GM12878 (cell line): ENCODE measurements around the gene COX11. TPM values are rescaled to one million over a fixed set of nuclear protein-coding genes. Genes with fewer than 3 reads are reported as not detected.

ENCODE experiments used
- ATAC-seq: fragments of 200-7000 bp; cut with Tn5 transposase; 3 replicates; pipeline ENCODE4 v1.9.1; 2020; ENCODE audit warnings: mild to moderate bottlenecking, moderate library complexity
- BruUV-seq: library from RNA; stranded (reverse); fragments of 400-500 nt; replicated peaks from 2 replicates; lab custom pipeline; 2021; lab: Mats Ljungman, UMichigan
- CTCF ChIA-PET: fragments of 300-600 bp; sonication (Branson Sonifier 250); formaldehyde crosslinking; extraction: SDS; loops from one replicate; lab custom pipeline; 2021; ENCODE audit warnings: inconsistent platforms; lab: Yijun Ruan, JAX
- POLR2A ChIA-PET: fragments of 350-600 bp; formaldehyde crosslinking; extraction: SDS; loops from one replicate; lab custom pipeline; 2021; ENCODE audit warnings: inconsistent platforms; lab: Charles Lee
- RAD21 ChIA-PET: fragments of 300-600 bp; sonication (Branson Sonifier 250); formaldehyde crosslinking; loops from one replicate; lab custom pipeline; 2023; ENCODE audit warnings: antibody characterized with exemption; ENCODE audit not compliant: unreplicated experiment; lab: Charles Lee
- SMC1A ChIA-PET: fragments of 300-600 bp; sonication (Branson Sonifier 250); formaldehyde crosslinking; loops from one replicate; lab custom pipeline; 2023; ENCODE audit not compliant: unreplicated experiment, uncharacterized antibody; lab: Charles Lee
- DNase-seq: peaks from one replicate; pipeline ENCODE4 v3.0.0-alpha.2; 2011; ENCODE audit warnings: low read depth, low spot score
- FAIRE-seq: peaks from 3 replicates; lab custom pipeline; 2011; peaks lifted over from hg19 to GRCh38; lab: Jason Lieb, UNC
- H2AFZ ChIP-seq: 2 replicates; pipeline ENCODE4 v1.6.0; 2011; ENCODE audit warnings: low read depth, low read length, control low read depth; ENCODE audit not compliant: control insufficient read depth
- H3K27ac ChIP-seq: 2 replicates; pipeline ENCODE4 v1.5.1; 2011; ENCODE audit warnings: control low read depth; ENCODE audit not compliant: control insufficient read depth, insufficient read depth
- H3K27me3 ChIP-seq, 2 experiments: replicated peaks in 1 of 2; 2 replicates each; pipeline versions ENCODE4 v1.6.0 to v1.6.1; 2011; ENCODE audit warnings: low read length in 1 of 2; ENCODE audit not compliant: control insufficient read depth in 2 of 2, insufficient read depth in 2 of 2
- H3K36me3 ChIP-seq, 2 experiments: 2 replicates each; pipeline ENCODE4 v1.5.1; 2011; ENCODE audit warnings: low read length in 1 of 2; ENCODE audit not compliant: control insufficient read depth in 2 of 2, insufficient read depth in 2 of 2
- H3K4me1 ChIP-seq: 2 replicates; pipeline ENCODE4 v1.6.1; 2011; ENCODE audit warnings: mild to moderate bottlenecking, low read length, moderate library complexity, mixed read lengths; ENCODE audit not compliant: control insufficient read depth, insufficient read depth
- H3K4me2 ChIP-seq: 2 replicates; pipeline ENCODE4 v1.6.0; 2011; ENCODE audit warnings: control low read depth; ENCODE audit not compliant: control insufficient read depth, insufficient read depth
- H3K4me3 ChIP-seq: fragments of 200-600 bp; sonication (generic); 2 replicates; pipeline ENCODE4 v1.5.1; 2016
- H3K79me2 ChIP-seq: 2 replicates; pipeline ENCODE4 v1.6.0; 2011; ENCODE audit warnings: low read length; ENCODE audit not compliant: control insufficient read depth, insufficient read depth
- H3K9ac ChIP-seq: 2 replicates; pipeline ENCODE4 v1.8.0; 2011; ENCODE audit warnings: low read length, control low read depth, mixed read lengths; ENCODE audit not compliant: control insufficient read depth, insufficient read depth
- H3K9me3 ChIP-seq: replicated peaks from 3 replicates; pipeline ENCODE4 v1.5.1; 2011; ENCODE audit warnings: mild to moderate bottlenecking, low read length; ENCODE audit not compliant: control insufficient read depth, insufficient read depth
- H4K20me1 ChIP-seq: 2 replicates; pipeline ENCODE4 v1.6.0; 2011; ENCODE audit not compliant: control insufficient read depth, insufficient read depth
- GATAD2B ChIP-seq: fragments of 450-650 bp; conservative IDR thresholded peaks from 2 replicates; pipeline ENCODE4 v1.6.1; 2017; ENCODE audit warnings: low read depth, mild to moderate bottlenecking, moderate library complexity
- MYB ChIP-seq: fragments of 150-350 bp; IDR thresholded peaks from 2 replicates; pipeline ENCODE4 v1.6.1; 2014; ENCODE audit warnings: mild to moderate bottlenecking, low read depth, low read length, borderline replicate concordance
- NR2C1 ChIP-seq: fragments of 450-650 bp; IDR thresholded peaks from 2 replicates; pipeline ENCODE4 v1.6.1; 2017; ENCODE audit warnings: antibody characterized with exemption, mild to moderate bottlenecking, moderate library complexity
- POLR2AphosphoS2 ChIP-seq: IDR thresholded peaks from 2 replicates; pipeline ENCODE4 v1.6.1; 2011; ENCODE audit warnings: low read depth, mild to moderate bottlenecking, low read length, improper control_type of control experiment, moderate library complexity
- RFX5 ChIP-seq: IDR thresholded peaks from 2 replicates; pipeline ENCODE4 v1.6.1; 2011; ENCODE audit warnings: low read depth, low read length, improper control_type of control experiment
- SMC3 ChIP-seq: IDR thresholded peaks from 2 replicates; pipeline ENCODE4 v1.6.1; 2011; ENCODE audit warnings: low read length, improper control_type of control experiment, borderline replicate concordance
- SREBF2 ChIP-seq: IDR thresholded peaks from 2 replicates; pipeline ENCODE4 v1.6.1; 2012; ENCODE audit warnings: mild to moderate bottlenecking, low read length
- STAT1 ChIP-seq: fragments of 450-650 bp; conservative IDR thresholded peaks from 2 replicates; pipeline ENCODE4 v1.6.1; 2014; ENCODE audit warnings: antibody characterized with exemption, mild to moderate bottlenecking
- WGBS: methylation state at CpG from one replicate; pipeline ENCODE4 v1.1.6; 2016; ENCODE audit warnings: low lambda C conversion rate; ENCODE audit not compliant: insufficient replicate concordance, insufficient coverage; ENCODE audit errors: missing lambda C conversion rate; 5-methylcytosine and 5-hydroxymethylcytosine counted together
- in situ Hi-C: fragments of 300-500 bp; cut with MboI; formaldehyde crosslinking; loops from 9 replicates; pipeline ENCODE4 v1.14.3; 2018; ENCODE audit warnings: mixed read lengths
- intact Hi-C: fragments of 100-400 bp; cut with micrococcal nuclease; formaldehyde crosslinking; loops from one replicate; pipeline ENCODE4 v1.14.2; 2022; ENCODE audit not compliant: unreplicated experiment
- polyA plus RNA-seq, 11 experiments: library from polyadenylated mRNA; depleted of rRNA in 4 of 11; unstranded in 6 of 11; stranded (reverse) in 5 of 11; fragments of >200 nt; fragmentation: Nextera tagmentation in 4 of 11; fragmentation: Illumina TruSeq in 1 of 11; extraction: Ambion mirVana in 4 of 11; extraction: Trizol in 1 of 11; gene quantifications; 1 replicate in 1 of 11; 2 replicates in 10 of 11; pipeline versions ENCODE4 v1.2.1 to v1.2.3, GENCODE V29; 2011 to 2016; ENCODE audit warnings: inconsistent platforms in 2 of 11, missing spikeins in 2 of 11, low read depth in 1 of 11
- total RNA-seq, 4 experiments: library from RNA; depleted of rRNA in 3 of 4; stranded (reverse); fragments of >200 nt in 3 of 4; fragmentation: Illumina TruSeq in 1 of 4; extraction: Trizol in 1 of 4; gene quantifications; 2 replicates each; pipeline versions ENCODE4 v1.2.1 to v1.2.3, GENCODE V29; 2013 to 2021
- TF ChIP-seq, protein P1 (sequence below): IDR thresholded peaks from 2 replicates; pipeline ENCODE4 v1.6.1; 2011; ENCODE audit warnings: borderline replicate concordance, low read depth, mild to moderate bottlenecking, moderate library complexity, mixed read lengths, low read length; ENCODE audit not compliant: insufficient read depth; ENCODE audit errors: extremely low read length

Gene COX11
- total and polyA plus RNA-seq, 10 of the 15 experiments (the other 5 are each of a cell fraction or from before 2014, with no cell fraction given) = 13.8 to 69.4 (median 50.8) TPM

DNA sequence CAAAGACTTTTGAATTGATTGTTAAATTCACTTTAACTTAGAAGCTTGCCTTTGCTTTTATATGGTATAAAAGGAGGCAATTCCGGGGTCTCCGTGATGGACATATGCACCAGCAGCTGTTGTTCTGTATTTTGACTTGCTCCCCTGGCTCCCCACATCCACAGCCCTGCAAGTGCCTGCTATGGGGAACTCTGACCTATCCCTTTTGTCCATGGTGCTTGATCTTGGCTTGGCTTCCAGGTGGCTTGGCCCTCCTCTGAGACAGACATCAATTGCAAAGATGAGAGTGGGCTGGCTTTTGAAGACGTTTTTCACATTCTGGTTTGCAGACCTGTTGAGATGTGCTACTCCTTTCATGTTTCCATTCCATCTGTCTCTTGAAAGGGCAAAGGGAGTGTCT, 40.9 kb downstream of the COX11 start:
- DNase-seq (no peak), ATAC-seq (no peak), FAIRE-seq (no peak)
- no TSS peak for BruUV-seq
- Histone ChIP-seq H3K9me3 (no peaks in the 10 kb centered on the region), H3K79me2 (no peaks in the 10 kb centered on the region), H3K4me1 (no peaks in the 10 kb centered on the region), H3K36me3 (no peaks in the 10 kb centered on the region), H3K27ac (no peak overlapping the region), H2AFZ (no peak overlapping the region), H3K9ac (no peak overlapping the region), H4K20me1 (no peaks in the 10 kb centered on the region), H3K4me2 (no peak overlapping the region), H3K4me3 (no peak overlapping the region), H3K27me3 (no peaks in the 10 kb centered on the region)
- CTCF ChIA-PET = interaction anchor here (0.6 kb wide), 1 partner anchor 431 kb away, joined by 7 read pairs; no protein-coding TSS in a partner anchor
- in situ Hi-C loops (no loop called here), intact Hi-C loops (no loop called here)
- SMC1A ChIA-PET = no interaction called here
- no peak for TF ChIP-seq MYB
- no peak for TF ChIP-seq NR2C1
- POLR2A ChIA-PET = no interaction called here
- RAD21 ChIA-PET = no interaction called here
- WGBS = 31% methylated on average over 3 of the region's 3 CpGs

DNA sequence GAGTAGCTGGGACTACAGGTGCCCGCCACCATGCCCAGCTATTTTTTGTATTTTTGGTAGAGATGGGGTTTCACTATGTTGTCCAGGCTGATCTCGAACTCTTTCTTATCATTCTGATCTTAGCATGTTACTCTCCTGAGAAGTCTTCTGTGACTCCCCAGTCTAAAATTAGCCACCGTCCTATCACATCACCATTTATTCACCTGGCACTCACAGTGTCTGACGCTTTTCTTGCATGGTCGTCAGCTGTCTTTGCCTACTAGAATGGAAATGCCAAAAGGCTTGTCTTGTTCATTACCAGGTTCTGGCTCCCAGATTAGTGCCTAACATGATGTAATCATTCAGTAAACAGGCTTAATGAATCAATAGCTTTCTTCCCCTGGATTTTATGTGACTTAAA, 44.0 kb downstream of the COX11 start:
- Histone ChIP-seq H3K9me3 (no peaks in the 10 kb centered on the region), H3K9ac (no peak overlapping the region), H3K4me1 (no peaks in the 10 kb centered on the region), H3K27me3 (no peaks in the 10 kb centered on the region), H2AFZ (no peak overlapping the region), H3K4me2 (no peak overlapping the region), H4K20me1 (no peaks in the 10 kb centered on the region), H3K36me3 (no peaks in the 10 kb centered on the region), H3K27ac (no peak overlapping the region), H3K4me3 (no peak overlapping the region), H3K79me2 (no peaks in the 10 kb centered on the region)
- TF ChIP-seq RFX5 (no peak), POLR2AphosphoS2 (no peak), STAT1 (no peak), SREBF2 (no peak), GATAD2B (no peak), SMC3 (no peak)
- TF ChIP-seq, protein P1, sequence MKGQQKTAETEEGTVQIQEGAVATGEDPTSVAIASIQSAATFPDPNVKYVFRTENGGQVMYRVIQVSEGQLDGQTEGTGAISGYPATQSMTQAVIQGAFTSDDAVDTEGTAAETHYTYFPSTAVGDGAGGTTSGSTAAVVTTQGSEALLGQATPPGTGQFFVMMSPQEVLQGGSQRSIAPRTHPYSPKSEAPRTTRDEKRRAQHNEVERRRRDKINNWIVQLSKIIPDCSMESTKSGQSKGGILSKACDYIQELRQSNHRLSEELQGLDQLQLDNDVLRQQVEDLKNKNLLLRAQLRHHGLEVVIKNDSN = no peak
- 16% methylated on average over 5 of the region's 5 CpGs for WGBS
- ATAC-seq (no peak), FAIRE-seq (no peak), DNase-seq (no peak)
- no TSS peak for BruUV-seq
- CTCF ChIA-PET = no interaction called here
- RAD21 ChIA-PET = no interaction called here
- in situ Hi-C loops (no loop called here), intact Hi-C loops (no loop called here)
- SMC1A ChIA-PET = no interaction called here
- POLR2A ChIA-PET = no interaction called here
